Subcutaneous adipose tissue (tissue), 4 donors: ENCODE results near the gene FARP1. TPM values are rescaled to one million over a fixed set of nuclear protein-coding genes. Genes with fewer than 3 reads are reported as not detected.

Experiments
- total RNA-seq, 4 donors: library from RNA; depleted of rRNA; stranded (reverse); fragments of >200 nt; gene quantifications; one replicate each; pipeline ENCODE4 v1.1.0, GENCODE V29; 2016
- TF ChIP-seq, protein P1 (sequence below): fragments of 450-650 bp; IDR thresholded peaks from one replicate; pipeline ENCODE4 v1.5.1; 2016; ENCODE audit warnings: low read depth, mild to moderate bottlenecking, control low read depth, antibody characterized with exemption, moderate library complexity

FARP1 gene
- total RNA-seq, 4 donors from 2014 or later: 24.9 to 39.9 (median 28.8) TPM

DNA sequence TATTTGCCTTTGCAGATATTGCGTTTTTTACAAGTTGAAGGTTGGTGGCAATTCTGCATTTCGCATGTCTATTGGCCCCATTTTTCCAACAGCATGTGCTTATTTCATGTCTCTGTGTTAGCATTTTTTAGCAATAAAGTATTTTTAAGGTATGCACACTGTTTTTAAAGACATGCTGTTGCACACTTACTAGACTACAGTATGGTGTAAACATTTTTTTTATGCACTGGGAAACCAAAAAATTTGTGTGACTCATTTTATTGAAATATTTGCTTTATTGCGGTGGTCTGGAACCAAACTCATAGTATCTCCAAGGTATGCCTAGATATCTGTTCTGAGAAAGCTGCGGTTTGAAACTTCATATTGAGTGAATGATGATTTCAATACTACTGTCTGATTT, 89.6 kb downstream of the FARP1 start:
- TF ChIP-seq, protein P1, sequence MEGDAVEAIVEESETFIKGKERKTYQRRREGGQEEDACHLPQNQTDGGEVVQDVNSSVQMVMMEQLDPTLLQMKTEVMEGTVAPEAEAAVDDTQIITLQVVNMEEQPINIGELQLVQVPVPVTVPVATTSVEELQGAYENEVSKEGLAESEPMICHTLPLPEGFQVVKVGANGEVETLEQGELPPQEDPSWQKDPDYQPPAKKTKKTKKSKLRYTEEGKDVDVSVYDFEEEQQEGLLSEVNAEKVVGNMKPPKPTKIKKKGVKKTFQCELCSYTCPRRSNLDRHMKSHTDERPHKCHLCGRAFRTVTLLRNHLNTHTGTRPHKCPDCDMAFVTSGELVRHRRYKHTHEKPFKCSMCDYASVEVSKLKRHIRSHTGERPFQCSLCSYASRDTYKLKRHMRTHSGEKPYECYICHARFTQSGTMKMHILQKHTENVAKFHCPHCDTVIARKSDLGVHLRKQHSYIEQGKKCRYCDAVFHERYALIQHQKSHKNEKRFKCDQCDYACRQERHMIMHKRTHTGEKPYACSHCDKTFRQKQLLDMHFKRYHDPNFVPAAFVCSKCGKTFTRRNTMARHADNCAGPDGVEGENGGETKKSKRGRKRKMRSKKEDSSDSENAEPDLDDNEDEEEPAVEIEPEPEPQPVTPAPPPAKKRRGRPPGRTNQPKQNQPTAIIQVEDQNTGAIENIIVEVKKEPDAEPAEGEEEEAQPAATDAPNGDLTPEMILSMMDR: no peak

DNA sequence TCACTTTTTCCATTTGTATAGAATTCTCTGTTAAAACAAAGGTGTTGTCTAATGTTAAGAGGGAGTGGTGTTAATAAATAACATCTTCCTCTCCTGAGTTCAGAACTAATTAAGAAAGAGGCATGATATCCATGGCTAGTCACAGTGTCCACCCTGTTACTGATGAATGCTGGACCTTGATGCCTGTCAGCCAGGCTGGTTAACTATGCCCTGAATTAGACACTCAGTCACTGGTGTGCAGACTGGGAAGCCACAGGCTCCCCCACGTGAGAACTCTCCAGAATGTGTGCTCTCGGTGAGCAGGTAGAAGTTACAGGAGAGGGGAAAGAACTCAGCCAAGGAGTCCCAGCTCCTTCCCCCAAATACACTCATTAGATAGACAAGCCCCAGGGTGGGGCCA, 90.2 kb downstream of the FARP1 start:
- TF ChIP-seq, protein P1: no peak

DNA sequence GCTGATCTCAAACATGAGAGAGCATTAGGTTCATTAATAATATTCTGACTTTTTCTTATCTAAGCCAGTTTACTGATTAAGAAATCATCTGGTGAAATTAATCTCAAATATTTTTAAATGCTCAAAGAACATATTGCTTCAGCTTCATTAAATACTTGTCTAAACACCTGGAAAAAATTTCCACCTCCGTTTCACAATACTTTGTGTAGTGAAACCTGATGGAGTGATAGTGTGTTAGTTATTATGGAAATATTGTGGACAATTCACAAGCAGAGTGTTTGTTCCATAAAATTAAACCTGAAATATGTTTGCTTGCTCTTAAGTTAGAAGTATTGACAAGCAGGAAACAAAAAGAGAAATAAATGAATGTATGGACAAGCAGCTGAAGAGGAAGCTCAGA, 91.5 kb downstream of the FARP1 start:
- TF ChIP-seq, protein P1: no peak

DNA sequence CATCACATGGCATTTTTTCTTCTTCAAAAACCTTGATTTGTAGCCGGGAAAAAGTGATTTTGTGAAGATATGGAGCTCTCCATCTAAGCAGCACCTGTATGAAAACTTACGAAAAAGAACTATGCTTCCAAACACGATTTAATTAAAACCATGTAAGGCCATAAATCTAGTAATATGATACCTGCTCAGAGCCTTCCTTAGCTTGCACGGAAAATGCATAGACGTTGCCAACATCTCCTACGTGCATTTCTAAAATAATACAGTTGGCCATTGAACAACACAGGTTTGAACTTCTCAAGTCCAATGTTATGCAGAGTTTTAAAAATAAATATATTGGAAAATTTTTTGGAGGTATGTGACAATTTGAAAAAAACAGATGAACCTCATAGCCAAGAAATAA, 93.3 kb downstream of the FARP1 start:
- TF ChIP-seq, protein P1: no peak

DNA sequence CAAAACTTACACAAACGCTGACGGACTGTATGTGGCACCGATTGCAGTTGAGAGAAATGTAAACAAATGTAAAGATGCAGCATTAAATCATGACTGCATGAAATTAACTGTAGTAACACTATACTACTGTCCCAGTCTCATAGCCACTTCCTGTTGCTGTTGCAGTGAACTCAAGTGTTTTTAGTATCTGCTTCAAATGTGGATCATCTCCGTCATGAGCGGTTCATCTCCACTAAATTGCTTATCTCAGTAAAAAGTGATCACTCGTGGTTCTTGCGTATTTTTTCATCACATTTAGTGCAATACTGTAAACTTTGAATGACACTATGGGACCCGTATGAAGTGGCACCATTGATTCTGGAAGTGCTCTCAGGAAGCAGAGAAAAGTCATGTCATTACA, 94.4 kb downstream of the FARP1 start:
- TF ChIP-seq, protein P1: no peak

DNA sequence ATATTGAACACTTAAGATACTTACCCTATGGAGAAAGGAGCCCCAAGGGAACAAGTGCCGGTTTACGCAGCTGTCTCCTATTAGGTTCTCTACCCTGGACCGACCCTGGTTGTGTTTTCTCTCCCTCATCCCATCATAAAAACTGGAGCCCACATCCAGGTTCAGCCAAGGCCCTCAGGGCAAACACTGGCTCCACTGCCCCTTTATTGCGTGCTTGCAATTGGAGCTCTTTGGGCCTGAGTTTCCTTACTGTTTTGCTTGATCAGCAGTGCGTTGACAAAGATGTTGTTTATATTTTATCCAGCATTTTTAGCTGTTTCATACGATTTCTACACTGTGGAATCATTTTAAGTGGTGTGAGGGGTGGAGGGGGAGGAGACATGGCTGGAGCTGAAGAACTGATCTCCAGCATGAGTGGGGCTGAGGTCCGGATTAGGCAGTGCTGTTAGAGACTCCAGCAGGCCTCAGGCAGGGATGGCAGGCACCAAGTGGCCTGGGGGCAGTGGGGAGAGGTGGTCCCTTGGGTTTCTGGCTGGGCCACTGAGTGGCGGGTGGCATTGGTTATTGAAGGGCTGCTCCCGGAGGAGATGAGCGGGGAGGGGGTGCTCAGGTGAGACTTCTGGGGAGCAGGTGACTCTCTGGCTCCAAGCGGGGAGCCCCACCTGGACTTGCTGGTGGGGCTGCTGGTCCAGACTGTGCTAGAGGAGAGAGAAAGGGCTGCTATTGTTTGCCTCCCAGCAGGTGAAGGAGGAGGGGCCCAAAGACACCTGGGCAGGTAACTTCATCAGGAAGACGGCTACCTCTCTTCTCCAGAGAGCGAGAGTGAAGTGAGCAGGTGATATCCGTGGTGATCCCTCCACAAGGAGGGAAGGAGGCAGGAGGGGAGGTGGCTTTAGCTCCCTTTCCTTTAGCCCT, 96.5 kb downstream of the FARP1 start:
- TF ChIP-seq, protein P1: no peak

DNA sequence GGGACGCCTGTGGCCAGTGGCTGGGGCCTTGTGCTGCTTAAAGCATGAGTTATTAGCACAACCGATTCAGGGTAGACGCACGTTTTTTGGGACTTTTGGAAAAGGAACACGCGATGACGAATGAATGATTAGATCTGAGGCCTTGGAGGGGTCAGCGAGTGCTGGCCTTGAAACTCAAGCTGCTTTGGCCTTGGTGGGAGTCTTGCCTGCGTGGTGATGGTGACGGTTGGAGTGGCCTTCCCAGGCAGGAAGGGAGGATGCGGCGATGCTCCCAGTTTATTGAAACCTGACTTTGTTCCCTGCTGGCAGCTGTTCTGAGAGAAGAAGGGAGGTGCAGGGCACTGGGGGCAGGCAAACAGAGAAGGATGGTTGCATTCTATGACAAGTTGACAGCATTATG, 97.2 kb downstream of the FARP1 start:
- TF ChIP-seq, protein P1: no peak
